Loucy (cell line): ENCODE measurements around the gene ILKAP.

Source experiments
- EZH2phosphoT487 ChIP-seq: fragments of 200-600 bp; IDR thresholded peaks from 2 replicates; pipeline ENCODE4 v1.6.1; 2018; ENCODE audit warnings: antibody characterized with exemption, mild to moderate bottlenecking, moderate library complexity, borderline replicate concordance
- TF ChIP-seq, protein P1 (sequence below): fragments of 200-600 bp; sonication (generic); conservative IDR thresholded peaks from 2 replicates; pipeline ENCODE4 v1.5.1; 2014; ENCODE audit warnings: mild to moderate bottlenecking, antibody characterized with exemption, low read length

GRCh38 chr2:238120463-238121298 lies 82.8 kb downstream of the ILKAP start:
- TF ChIP-seq, protein P1, sequence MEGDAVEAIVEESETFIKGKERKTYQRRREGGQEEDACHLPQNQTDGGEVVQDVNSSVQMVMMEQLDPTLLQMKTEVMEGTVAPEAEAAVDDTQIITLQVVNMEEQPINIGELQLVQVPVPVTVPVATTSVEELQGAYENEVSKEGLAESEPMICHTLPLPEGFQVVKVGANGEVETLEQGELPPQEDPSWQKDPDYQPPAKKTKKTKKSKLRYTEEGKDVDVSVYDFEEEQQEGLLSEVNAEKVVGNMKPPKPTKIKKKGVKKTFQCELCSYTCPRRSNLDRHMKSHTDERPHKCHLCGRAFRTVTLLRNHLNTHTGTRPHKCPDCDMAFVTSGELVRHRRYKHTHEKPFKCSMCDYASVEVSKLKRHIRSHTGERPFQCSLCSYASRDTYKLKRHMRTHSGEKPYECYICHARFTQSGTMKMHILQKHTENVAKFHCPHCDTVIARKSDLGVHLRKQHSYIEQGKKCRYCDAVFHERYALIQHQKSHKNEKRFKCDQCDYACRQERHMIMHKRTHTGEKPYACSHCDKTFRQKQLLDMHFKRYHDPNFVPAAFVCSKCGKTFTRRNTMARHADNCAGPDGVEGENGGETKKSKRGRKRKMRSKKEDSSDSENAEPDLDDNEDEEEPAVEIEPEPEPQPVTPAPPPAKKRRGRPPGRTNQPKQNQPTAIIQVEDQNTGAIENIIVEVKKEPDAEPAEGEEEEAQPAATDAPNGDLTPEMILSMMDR: no peak
- TF ChIP-seq EZH2phosphoT487: no peak
